ENCODE data around the gene RBM10.

DNA sequence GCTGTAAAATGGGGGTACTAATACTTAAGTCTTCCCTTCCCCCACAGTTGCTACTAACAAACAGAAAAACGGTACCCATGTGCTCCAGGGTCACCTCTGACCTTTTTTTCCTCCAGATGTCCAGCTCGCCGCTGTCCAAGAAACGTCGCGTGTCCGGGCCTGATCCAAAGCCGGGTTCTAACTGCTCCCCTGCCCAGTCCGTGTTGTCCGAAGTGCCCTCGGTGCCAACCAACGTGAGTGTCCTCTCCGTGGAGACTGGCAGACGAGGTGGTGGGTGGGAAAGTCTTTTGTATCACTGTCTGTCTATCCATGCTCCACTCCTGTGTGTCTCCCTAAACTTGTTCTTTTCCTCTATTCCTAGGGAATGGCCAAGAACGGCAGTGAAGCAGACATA, 53.7 kb downstream of the RBM10 start:
- TF ChIP-seq, protein P1, sequence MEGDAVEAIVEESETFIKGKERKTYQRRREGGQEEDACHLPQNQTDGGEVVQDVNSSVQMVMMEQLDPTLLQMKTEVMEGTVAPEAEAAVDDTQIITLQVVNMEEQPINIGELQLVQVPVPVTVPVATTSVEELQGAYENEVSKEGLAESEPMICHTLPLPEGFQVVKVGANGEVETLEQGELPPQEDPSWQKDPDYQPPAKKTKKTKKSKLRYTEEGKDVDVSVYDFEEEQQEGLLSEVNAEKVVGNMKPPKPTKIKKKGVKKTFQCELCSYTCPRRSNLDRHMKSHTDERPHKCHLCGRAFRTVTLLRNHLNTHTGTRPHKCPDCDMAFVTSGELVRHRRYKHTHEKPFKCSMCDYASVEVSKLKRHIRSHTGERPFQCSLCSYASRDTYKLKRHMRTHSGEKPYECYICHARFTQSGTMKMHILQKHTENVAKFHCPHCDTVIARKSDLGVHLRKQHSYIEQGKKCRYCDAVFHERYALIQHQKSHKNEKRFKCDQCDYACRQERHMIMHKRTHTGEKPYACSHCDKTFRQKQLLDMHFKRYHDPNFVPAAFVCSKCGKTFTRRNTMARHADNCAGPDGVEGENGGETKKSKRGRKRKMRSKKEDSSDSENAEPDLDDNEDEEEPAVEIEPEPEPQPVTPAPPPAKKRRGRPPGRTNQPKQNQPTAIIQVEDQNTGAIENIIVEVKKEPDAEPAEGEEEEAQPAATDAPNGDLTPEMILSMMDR (IDR thresholded peaks at IDR 0.05; ENCODE audit: insufficient read depth, low read depth, low read length), result no peak
- no peak for TF ChIP-seq EZH2 (IDR thresholded peaks at IDR 0.05; ENCODE audit: insufficient read depth, low read length)

Measured in astrocyte (in vitro differentiated cells and primary cell).